HEK293 (cell line): ENCODE data around the gene DUSP23.

Source experiments
- CTCF ChIA-PET: fragments of 350-600 bp; formaldehyde crosslinking; extraction: SDS; loops from one replicate; lab custom pipeline; 2021; ENCODE audit warnings: antibody characterized with exemption; lab: Yijun Ruan, JAX
- POLR2A ChIA-PET: fragments of 300-600 bp; formaldehyde crosslinking; extraction: SDS; loops from one replicate; lab custom pipeline; 2020; ENCODE audit warnings: antibody characterized with exemption, inconsistent platforms; lab: Yijun Ruan, JAX
- H3K27ac ChIP-seq: fragments of 200-500 bp; sonication (Bioruptor generic); 2 replicates; pipeline ENCODE4 v1.5.1; 2014; ENCODE audit warnings: low read depth, low read length, control low read depth, inconsistent platforms; ENCODE audit errors: extremely low read depth
- H3K36me3 ChIP-seq, 2 experiments: fragments of 200-500 bp in 1 of 2; sonication (Bioruptor generic) in 1 of 2; 1 replicate in 1 of 2; 2 replicates in 1 of 2; pipeline ENCODE4 v1.5.1; 2014 to 2017; ENCODE audit warnings: inconsistent platforms in 2 of 2, low read length in 2 of 2; ENCODE audit not compliant: control insufficient read depth in 2 of 2, insufficient read depth in 1 of 2
- H3K4me1 ChIP-seq: fragments of 200-500 bp; sonication (Bioruptor generic); 2 replicates; pipeline ENCODE4 v1.5.1; 2014; ENCODE audit warnings: mild to moderate bottlenecking, low read length, inconsistent platforms; ENCODE audit not compliant: control insufficient read depth, insufficient read depth
- H3K4me3 ChIP-seq: 2 replicates; pipeline ENCODE4 v1.5.1; 2011; ENCODE audit warnings: low read depth, mild to moderate bottlenecking, control low read depth, low read length, moderate library complexity
- H3K9me3 ChIP-seq: fragments of 200-500 bp; sonication (Bioruptor generic); 2 replicates; pipeline ENCODE4 v1.5.1; 2014; ENCODE audit warnings: low read depth, low read length, inconsistent platforms; ENCODE audit not compliant: control insufficient read depth, insufficient read depth
- BCL11B ChIP-seq: fragments of 450-650 bp; formaldehyde crosslinking; IDR thresholded peaks from 2 replicates; pipeline ENCODE4 v1.5.1; 2016; ENCODE audit warnings: low read depth, missing biosample characterization, missing genetic modification characterization
- GLI2 ChIP-seq: fragments of 450-650 bp; formaldehyde crosslinking; IDR thresholded peaks from 2 replicates; pipeline ENCODE4; 2017; ENCODE audit warnings: missing biosample characterization, missing genetic modification characterization, low read depth, borderline replicate concordance
- MEIS1 ChIP-seq: sonication (generic); formaldehyde crosslinking; IDR thresholded peaks from 2 replicates; pipeline ENCODE4 v1.8.1; 2022; ENCODE audit warnings: missing genetic modification reagents, mild to moderate bottlenecking, borderline replicate concordance
- PRDM1 ChIP-seq: fragments of 450-650 bp; formaldehyde crosslinking; IDR thresholded peaks from 2 replicates; pipeline ENCODE4; 2016; ENCODE audit warnings: missing biosample characterization, missing genetic modification characterization
- RBAK ChIP-seq: fragments of 450-650 bp; formaldehyde crosslinking; IDR thresholded peaks from 2 replicates; pipeline ENCODE4 v1.5.1; 2016; ENCODE audit warnings: missing biosample characterization, missing genetic modification characterization
- YY2 ChIP-seq: fragments of 450-650 bp; formaldehyde crosslinking; IDR thresholded peaks from 2 replicates; pipeline ENCODE4 v1.5.1; 2016; ENCODE audit warnings: missing biosample characterization, missing genetic modification characterization
- ZIC2 ChIP-seq: fragments of 450-650 bp; formaldehyde crosslinking; IDR thresholded peaks from 2 replicates; pipeline ENCODE4 v1.5.1; 2016; ENCODE audit warnings: missing biosample characterization, missing genetic modification characterization
- ZNF146 ChIP-seq: fragments of 450-650 bp; formaldehyde crosslinking; IDR thresholded peaks from 2 replicates; pipeline ENCODE4 v1.5.1; 2016; ENCODE audit warnings: missing biosample characterization, missing genetic modification characterization
- ZNF202 ChIP-seq: fragments of 450-650 bp; formaldehyde crosslinking; IDR thresholded peaks from 2 replicates; pipeline ENCODE4 v1.5.1; 2016; ENCODE audit warnings: missing biosample characterization, missing genetic modification characterization, borderline replicate concordance
- ZNF223 ChIP-seq: fragments of 450-650 bp; formaldehyde crosslinking; IDR thresholded peaks from 2 replicates; pipeline ENCODE4 v1.5.1; 2016; ENCODE audit warnings: missing biosample characterization, missing genetic modification characterization
- ZNF311 ChIP-seq: fragments of 450-650 bp; formaldehyde crosslinking; IDR thresholded peaks from 2 replicates; pipeline ENCODE4 v1.5.1; 2017; ENCODE audit warnings: missing biosample characterization, missing genetic modification characterization, borderline replicate concordance
- ZNF433 ChIP-seq: fragments of 450-650 bp; formaldehyde crosslinking; IDR thresholded peaks from 2 replicates; pipeline ENCODE4 v1.5.1; 2016; ENCODE audit warnings: missing biosample characterization, missing genetic modification characterization, low read depth
- ZNF501 ChIP-seq: fragments of 450-650 bp; formaldehyde crosslinking; IDR thresholded peaks from 2 replicates; pipeline ENCODE4 v1.5.1; 2016; ENCODE audit warnings: missing biosample characterization, missing genetic modification characterization
- ZNF530 ChIP-seq: fragments of 450-650 bp; formaldehyde crosslinking; IDR thresholded peaks from 2 replicates; pipeline ENCODE4 v1.5.1; 2016; ENCODE audit warnings: low read depth, missing biosample characterization, missing genetic modification characterization
- ZNF621 ChIP-seq: fragments of 450-650 bp; formaldehyde crosslinking; IDR thresholded peaks from 2 replicates; pipeline ENCODE4 v1.5.1; 2017; ENCODE audit warnings: missing biosample characterization, missing genetic modification characterization
- ZNF654 ChIP-seq: fragments of 450-650 bp; formaldehyde crosslinking; IDR thresholded peaks from 2 replicates; pipeline ENCODE4 v1.5.1; 2016; ENCODE audit warnings: low read depth, missing biosample characterization, missing genetic modification characterization
- ZNF658 ChIP-seq: fragments of 450-650 bp; formaldehyde crosslinking; IDR thresholded peaks from 2 replicates; pipeline ENCODE4; 2016; ENCODE audit warnings: missing biosample characterization, missing genetic modification characterization
- ZNF660 ChIP-seq: fragments of 450-650 bp; IDR thresholded peaks from 2 replicates; pipeline ENCODE4 v1.5.1; 2018; ENCODE audit warnings: missing biosample characterization, mild to moderate bottlenecking, missing genetic modification characterization
- ZNF707 ChIP-seq: fragments of 450-650 bp; formaldehyde crosslinking; IDR thresholded peaks from 2 replicates; pipeline ENCODE4 v1.5.1; 2016; ENCODE audit warnings: missing biosample characterization, missing genetic modification characterization
- ZNF777 ChIP-seq: fragments of 450-650 bp; formaldehyde crosslinking; IDR thresholded peaks from 2 replicates; pipeline ENCODE4 v1.5.1; 2017; ENCODE audit warnings: missing biosample characterization, missing genetic modification characterization, borderline replicate concordance
- ZSCAN30 ChIP-seq: fragments of 450-650 bp; IDR thresholded peaks from 2 replicates; pipeline ENCODE4 v1.5.1; 2018; ENCODE audit warnings: missing biosample characterization, mild to moderate bottlenecking, missing genetic modification characterization, moderate library complexity
- TF ChIP-seq, protein P1 (sequence below): fragments of 450-650 bp; formaldehyde crosslinking; IDR thresholded peaks from 2 replicates; pipeline ENCODE4 v1.5.1; 2016; ENCODE audit warnings: missing biosample characterization, missing genetic modification characterization
- TF ChIP-seq, protein P2 (sequence below): fragments of 450-650 bp; formaldehyde crosslinking; IDR thresholded peaks from 2 replicates; pipeline ENCODE4 v1.5.1; 2016; ENCODE audit warnings: missing biosample characterization, missing genetic modification characterization
- TF ChIP-seq, protein P3 (sequence below): fragments of 450-650 bp; formaldehyde crosslinking; IDR thresholded peaks from 2 replicates; pipeline ENCODE4 v1.5.1; 2017; ENCODE audit warnings: missing biosample characterization, missing genetic modification characterization
- TF ChIP-seq, protein P4 (sequence below): fragments of 450-650 bp; formaldehyde crosslinking; optimal IDR thresholded peaks from 2 replicates; pipeline ENCODE3; 2016; ENCODE audit warnings: missing biosample characterization, mild to moderate bottlenecking, missing genetic modification characterization
- TF ChIP-seq, protein P5 (sequence below): fragments of 450-650 bp; formaldehyde crosslinking; IDR thresholded peaks from 2 replicates; pipeline ENCODE4 v1.5.1; 2017; ENCODE audit warnings: missing biosample characterization, missing genetic modification characterization

The DUSP23 gene

DNA sequence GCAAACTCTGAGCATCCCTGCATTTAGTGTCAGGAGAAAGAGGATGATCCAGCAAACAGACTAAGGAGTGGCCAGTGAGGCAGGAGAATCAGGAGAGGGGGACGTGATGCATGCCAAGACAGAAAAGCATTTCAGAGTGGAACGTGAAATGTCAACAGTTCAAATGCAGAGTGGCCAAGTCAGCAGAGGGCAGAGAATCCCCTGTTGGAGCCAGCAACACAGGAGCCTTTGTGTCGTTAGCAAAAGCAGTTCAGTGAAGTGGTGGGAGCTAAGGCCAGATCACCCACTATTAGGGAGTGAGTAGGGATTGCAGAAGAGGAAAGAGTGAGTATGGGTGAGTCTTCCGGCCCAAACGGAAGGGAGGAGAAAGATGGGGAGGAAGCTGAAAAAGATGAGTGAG, 14.8 kb downstream of the DUSP23 start (continued):
- TF ChIP-seq, protein P1, sequence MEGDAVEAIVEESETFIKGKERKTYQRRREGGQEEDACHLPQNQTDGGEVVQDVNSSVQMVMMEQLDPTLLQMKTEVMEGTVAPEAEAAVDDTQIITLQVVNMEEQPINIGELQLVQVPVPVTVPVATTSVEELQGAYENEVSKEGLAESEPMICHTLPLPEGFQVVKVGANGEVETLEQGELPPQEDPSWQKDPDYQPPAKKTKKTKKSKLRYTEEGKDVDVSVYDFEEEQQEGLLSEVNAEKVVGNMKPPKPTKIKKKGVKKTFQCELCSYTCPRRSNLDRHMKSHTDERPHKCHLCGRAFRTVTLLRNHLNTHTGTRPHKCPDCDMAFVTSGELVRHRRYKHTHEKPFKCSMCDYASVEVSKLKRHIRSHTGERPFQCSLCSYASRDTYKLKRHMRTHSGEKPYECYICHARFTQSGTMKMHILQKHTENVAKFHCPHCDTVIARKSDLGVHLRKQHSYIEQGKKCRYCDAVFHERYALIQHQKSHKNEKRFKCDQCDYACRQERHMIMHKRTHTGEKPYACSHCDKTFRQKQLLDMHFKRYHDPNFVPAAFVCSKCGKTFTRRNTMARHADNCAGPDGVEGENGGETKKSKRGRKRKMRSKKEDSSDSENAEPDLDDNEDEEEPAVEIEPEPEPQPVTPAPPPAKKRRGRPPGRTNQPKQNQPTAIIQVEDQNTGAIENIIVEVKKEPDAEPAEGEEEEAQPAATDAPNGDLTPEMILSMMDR (tag by site-specific recombination): no peak
- no peak for TF ChIP-seq GLI2 (tag by site-specific recombination)

DNA sequence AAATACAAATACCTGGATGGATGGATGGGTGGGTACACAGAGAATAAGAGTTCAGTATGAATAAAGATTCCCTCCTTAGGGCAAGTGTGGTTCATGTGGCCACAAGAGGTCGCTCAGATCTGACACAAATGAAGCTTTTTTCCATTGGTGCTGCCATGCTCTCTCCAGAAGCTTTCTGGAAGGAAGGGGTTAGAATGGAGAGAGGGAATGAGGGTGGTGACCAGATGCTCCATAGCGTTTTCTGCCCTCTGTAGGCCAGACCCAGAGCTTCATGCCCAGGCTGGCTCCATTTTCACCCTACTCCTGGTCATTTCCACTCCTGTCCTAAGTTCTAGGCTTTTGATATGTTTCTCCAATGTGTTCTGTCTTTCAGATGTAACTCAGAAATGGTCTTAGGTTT, 18.1 kb downstream of the DUSP23 start:
- Histone ChIP-seq H3K36me3 (no peaks in the 10 kb centered on the region), H3K27ac (no peak overlapping the region), H3K4me1 (no peaks in the 10 kb centered on the region), H3K9me3 (no peaks in the 10 kb centered on the region), H3K4me3 (no peak overlapping the region)
- ChIA-PET CTCF (interaction anchor here (0.6 to 18.7 kb wide), 51 partner anchors 10 to 710 kb away, joined by 3 to 415 read pairs (median 4); partner anchors contain the start of genes IGSF9 and SLAMF8), POLR2A (no interaction called here)
- no peak for TF ChIP-seq ZIC2 (tag by site-specific recombination)
- TF ChIP-seq ZNF501 (tag by site-specific recombination): no peak
- TF ChIP-seq ZNF530 (tag by site-specific recombination): no peak
- peak; percentile 61; the same call in 1 of the 2 replicates for TF ChIP-seq ZNF660
- TF ChIP-seq ZNF658 (tag by site-specific recombination): no peak
- no peak for TF ChIP-seq ZNF223 (tag by site-specific recombination)
- no peak for TF ChIP-seq ZNF311
- peak; percentile 36; the same call in 1 of the 2 replicates for TF ChIP-seq PRDM1 (tag by site-specific recombination)
- no peak for TF ChIP-seq MEIS1 (CRISPR knock-in tag)
- TF ChIP-seq YY2 (tag by site-specific recombination): no peak
- no peak for TF ChIP-seq BCL11B (tag by site-specific recombination)
- no peak for TF ChIP-seq ZNF146 (tag by site-specific recombination)
- no peak for TF ChIP-seq ZNF433
- TF ChIP-seq RBAK (tag by site-specific recombination): no peak
- TF ChIP-seq, protein P2, sequence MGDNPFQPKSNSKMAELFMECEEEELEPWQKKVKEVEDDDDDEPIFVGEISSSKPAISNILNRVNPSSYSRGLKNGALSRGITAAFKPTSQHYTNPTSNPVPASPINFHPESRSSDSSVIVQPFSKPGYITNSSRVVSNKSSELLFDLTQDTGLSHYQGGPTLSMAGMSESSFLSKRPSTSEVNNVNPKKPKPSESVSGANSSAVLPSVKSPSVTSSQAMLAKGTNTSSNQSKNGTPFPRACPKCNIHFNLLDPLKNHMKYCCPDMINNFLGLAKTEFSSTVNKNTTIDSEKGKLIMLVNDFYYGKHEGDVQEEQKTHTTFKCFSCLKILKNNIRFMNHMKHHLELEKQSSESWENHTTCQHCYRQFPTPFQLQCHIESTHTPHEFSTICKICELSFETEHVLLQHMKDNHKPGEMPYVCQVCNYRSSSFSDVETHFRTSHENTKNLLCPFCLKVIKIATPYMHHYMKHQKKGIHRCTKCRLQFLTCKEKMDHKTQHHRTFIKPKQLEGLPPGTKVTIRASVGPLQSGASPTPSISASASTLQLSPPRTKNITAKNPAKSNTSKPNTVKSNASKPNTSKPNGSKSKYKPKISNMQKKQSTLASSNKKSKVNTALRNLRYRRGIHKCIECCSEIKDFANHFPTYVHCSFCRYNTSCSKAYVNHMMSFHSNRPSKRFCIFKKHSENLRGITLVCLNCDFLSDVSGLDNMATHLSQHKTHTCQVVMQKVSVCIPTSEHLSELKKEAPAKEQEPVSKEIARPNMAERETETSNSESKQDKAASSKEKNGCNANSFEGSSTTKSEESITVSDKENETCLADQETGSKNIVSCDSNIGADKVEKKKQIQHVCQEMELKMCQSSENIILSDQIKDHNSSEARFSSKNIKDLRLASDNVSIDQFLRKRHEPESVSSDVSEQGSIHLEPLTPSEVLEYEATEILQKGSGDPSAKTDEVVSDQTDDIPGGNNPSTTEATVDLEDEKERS (tag by site-specific recombination): no peak
- TF ChIP-seq, protein P3, sequence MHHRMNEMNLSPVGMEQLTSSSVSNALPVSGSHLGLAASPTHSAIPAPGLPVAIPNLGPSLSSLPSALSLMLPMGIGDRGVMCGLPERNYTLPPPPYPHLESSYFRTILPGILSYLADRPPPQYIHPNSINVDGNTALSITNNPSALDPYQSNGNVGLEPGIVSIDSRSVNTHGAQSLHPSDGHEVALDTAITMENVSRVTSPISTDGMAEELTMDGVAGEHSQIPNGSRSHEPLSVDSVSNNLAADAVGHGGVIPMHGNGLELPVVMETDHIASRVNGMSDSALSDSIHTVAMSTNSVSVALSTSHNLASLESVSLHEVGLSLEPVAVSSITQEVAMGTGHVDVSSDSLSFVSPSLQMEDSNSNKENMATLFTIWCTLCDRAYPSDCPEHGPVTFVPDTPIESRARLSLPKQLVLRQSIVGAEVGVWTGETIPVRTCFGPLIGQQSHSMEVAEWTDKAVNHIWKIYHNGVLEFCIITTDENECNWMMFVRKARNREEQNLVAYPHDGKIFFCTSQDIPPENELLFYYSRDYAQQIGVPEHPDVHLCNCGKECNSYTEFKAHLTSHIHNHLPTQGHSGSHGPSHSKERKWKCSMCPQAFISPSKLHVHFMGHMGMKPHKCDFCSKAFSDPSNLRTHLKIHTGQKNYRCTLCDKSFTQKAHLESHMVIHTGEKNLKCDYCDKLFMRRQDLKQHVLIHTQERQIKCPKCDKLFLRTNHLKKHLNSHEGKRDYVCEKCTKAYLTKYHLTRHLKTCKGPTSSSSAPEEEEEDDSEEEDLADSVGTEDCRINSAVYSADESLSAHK: no peak
- peak; percentile 79 for TF ChIP-seq ZNF654 (tag by site-specific recombination)
- peak; percentile 79 for TF ChIP-seq ZNF707 (tag by site-specific recombination)
- no peak for TF ChIP-seq ZNF777 (tag by site-specific recombination)
- TF ChIP-seq ZSCAN30 (tag by site-specific recombination): 0 out of 2 replicates have a peak, but pooled peaks have one; percentile 22
- TF ChIP-seq ZNF621 (tag by site-specific recombination): no peak
- no peak for TF ChIP-seq ZNF202
- TF ChIP-seq, protein P4, sequence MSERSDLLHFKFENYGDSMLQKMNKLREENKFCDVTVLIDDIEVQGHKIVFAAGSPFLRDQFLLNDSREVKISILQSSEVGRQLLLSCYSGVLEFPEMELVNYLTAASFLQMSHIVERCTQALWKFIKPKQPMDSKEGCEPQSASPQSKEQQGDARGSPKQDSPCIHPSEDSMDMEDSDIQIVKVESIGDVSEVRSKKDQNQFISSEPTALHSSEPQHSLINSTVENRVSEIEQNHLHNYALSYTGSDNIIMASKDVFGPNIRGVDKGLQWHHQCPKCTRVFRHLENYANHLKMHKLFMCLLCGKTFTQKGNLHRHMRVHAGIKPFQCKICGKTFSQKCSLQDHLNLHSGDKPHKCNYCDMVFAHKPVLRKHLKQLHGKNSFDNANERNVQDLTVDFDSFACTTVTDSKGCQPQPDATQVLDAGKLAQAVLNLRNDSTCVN (tag by site-specific recombination): no peak
- TF ChIP-seq, protein P5, sequence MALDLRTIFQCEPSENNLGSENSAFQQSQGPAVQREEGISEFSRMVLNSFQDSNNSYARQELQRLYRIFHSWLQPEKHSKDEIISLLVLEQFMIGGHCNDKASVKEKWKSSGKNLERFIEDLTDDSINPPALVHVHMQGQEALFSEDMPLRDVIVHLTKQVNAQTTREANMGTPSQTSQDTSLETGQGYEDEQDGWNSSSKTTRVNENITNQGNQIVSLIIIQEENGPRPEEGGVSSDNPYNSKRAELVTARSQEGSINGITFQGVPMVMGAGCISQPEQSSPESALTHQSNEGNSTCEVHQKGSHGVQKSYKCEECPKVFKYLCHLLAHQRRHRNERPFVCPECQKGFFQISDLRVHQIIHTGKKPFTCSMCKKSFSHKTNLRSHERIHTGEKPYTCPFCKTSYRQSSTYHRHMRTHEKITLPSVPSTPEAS (tag by site-specific recombination): no peak
